ENCODE results near the gene DAPK1.

DAPK1 gene

DNA sequence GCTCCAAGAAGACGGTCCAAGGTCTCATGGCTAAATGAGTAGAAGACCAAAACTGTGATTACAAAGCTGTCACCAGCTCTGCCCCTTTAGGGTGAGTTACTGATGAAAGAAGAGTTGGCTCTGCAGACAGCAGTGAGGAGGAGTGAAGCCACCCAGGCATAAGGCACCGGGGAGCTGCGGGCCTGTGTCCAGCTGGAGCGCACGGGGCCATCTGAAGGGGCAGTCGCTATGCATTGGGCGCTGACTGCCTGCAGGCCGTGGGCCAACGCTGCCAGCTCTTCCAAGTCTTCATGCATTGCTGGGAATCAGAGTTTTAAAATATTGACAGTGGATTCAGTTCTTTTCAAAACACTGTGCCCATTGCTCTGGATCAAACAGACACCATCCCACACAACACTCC, 70.3 kb downstream of the DAPK1 start:
- no peak for DNase-seq (ENCODE audit: low read depth, low spot score)

DNA sequence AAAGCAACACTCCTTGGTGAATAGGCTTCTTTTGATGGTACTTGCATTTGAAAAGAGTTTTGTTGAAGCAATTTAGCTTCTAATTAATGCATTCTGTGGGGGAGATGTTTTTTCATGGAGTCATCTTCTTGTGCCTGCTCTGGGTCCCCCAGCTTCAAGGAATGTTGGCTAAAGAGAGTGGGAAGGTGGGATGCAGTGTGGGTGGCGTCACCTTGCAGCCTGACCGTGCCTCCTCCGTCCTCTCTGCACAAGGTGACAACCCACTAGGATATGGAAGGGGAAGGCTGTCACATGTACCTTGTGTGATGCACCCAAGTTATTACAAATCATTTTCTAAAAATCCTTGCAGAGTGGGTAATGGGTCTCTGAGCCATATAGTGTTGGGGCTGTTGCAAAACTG, 70.7 kb downstream of the DAPK1 start:
- no peak for DNase-seq (ENCODE audit: low read depth, low spot score)

DNA sequence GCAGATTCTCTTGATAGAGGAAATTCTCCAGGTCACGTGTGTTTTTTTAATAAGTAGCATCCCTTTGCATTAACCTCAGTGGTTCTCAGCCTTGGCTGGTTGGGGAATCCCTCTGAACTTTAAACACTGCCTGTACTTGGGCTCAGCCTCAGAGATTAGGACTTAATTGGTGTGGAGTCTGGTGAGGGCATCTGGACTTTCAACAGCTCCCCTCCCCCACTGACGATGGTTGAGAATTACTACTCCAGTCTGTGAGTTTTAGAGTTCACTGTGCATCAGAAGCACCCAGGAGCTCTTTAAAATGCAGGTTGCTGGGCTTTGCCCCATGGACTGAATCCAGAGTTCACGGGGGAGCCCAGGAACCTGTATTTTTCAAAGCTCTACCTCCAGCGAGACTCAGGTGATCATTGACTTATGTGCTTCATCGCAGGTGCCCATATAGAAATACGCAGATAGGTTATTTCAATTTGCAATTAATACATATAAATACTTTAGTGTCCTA, 71.4 kb downstream of the DAPK1 start:
- DNase-seq (ENCODE audit: low read depth, low spot score) = peak; percentile 70

DNA sequence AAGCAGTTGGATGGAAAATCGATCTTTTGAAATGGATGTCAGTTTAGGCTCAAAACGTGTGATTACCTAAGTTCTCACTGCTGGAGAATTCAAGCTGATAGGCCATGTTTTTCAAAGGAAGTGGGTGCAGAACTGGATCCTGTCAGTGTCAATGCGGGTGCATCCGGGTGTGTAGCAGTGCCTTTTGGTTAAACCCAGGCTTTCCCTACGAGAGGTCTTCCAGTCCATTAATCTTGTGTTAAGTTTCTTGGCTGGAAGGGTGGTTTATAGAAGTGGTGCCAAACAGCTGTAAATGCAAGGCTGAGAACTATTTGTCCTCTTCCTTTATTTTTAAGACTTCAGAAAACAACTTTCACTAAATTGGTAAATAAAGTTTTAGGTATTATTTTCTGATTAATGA, 71.9 kb downstream of the DAPK1 start:
- peak; percentile 37 for DNase-seq (ENCODE audit: low read depth, low spot score)

DNA sequence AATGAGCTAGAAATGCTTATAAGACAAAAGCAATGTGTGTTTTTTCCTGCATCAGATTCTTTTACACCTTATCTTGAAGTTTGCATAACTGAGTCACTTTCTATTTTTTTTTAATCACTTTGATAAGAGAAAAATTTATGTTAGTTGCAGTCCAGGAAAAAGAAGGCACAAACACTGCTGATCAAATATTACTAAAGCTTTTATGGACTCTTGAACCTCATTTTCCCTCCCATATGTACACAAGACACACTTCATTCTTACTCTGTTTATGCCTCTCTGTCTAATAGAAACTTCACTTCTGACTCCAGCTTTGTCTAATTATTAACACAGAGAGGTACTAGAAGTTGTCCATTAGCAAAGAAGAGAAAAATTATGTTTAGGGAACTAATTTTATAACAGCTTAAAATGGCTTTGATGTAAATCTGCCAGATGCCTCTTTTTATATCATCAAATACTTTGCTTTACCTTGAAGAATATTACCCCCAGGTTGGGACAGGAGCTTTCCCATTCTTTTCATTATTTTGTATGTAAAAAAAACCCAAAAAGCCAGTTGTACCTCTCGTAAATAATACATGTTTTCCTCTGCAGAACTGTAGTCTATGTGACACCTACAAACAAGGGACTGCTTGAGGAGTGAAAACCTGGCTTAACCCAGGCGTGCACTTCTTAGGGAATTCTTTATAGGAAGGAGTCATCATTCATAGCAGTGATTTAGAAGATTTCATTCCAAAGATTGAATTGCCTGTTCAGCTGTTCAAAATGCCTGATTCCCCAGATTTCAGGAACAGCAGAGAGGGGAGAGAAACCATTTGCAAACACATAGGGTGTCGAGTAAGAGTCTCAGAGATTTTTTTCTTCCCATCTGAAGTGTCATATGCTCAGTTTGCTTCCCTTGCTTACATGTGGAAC, 72.6 kb downstream of the DAPK1 start:
- no peak for DNase-seq (ENCODE audit: low read depth, low spot score)

DNA sequence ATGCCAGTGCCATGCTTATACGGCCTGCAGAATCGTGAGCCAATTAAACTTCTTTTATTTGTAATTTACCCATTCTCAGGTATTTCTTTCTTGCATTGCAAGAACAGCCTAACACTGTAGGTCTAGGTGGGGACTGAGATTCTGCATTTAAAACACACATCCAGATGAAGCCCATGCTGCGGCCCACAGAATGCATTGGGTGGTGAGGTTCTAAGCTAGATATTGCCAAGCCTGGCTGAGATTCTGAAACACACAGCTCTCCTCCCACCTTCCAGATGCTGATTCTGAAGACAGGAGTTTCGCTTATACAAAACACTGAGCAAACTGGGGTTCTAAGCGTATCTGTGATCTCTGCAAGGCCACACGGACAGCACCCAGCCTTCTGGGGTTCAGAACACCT, 75.1 kb downstream of the DAPK1 start:
- DNase-seq (ENCODE audit: low read depth, low spot score) = no peak

DNA sequence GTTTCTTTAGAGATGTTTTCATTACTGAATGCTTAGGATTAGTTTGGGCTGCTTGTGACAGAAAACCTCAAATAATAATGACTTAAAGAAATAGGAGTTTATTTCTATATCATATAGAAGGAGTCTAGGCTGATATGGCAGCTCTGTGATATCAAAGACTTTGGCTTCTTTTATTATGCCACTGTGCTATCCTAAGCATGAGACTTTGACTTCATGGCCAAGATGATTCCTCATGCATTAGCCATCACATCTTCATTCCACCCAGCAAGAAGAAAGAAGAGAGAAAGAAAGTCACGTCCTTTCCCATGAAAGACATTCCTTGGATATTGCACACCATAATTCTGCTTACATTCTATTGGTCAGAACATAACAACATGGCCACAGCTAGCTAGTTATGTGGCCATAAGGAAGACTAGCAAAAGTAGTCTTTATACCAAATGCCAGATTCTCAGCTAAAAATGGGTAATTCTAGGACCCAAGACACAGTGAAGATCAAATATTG, 76.2 kb downstream of the DAPK1 start:
- DNase-seq (ENCODE audit: low read depth, low spot score) = no peak

DNA sequence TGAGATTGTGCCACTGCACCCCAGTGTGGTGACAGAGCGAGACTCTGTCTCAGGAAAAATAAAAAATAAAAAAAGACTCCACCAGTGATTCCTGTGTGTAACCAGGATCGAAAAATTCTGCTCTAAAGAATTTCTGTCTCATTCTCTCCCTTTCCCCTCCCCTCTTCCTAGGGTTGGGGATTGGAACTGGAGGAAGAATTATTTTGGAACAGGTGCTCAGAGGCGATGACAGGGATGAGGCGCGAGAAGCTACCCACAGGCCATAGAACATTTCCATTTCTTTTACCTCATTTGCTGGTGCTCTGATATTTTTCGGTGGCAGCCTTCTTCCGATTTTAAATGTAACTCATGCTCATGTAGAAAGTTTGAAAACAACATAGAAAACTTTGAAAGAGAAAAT, 80.1 kb downstream of the DAPK1 start:
- DNase-seq (ENCODE audit: low read depth, low spot score) = no peak

DNA sequence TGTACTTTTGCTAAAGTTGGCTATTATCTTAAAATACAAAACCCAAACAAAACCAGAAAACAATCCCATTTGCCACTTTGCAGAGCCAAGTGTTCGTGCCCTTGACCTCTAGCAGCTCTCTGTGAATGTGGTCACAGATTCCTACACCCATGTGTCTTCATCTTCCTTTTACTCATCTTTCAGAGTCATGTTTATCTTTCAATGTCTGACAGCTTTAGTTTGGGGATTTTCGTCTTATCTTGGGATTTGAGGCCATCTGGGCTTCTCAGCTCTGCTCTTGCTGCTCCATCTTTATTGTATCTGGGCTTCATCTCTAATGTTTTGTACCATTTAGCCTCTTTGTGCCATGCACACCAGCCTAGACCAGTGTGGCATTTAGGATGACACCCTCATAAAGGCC, 81.0 kb downstream of the DAPK1 start:
- no peak for DNase-seq (ENCODE audit: low read depth, low spot score)

DNA sequence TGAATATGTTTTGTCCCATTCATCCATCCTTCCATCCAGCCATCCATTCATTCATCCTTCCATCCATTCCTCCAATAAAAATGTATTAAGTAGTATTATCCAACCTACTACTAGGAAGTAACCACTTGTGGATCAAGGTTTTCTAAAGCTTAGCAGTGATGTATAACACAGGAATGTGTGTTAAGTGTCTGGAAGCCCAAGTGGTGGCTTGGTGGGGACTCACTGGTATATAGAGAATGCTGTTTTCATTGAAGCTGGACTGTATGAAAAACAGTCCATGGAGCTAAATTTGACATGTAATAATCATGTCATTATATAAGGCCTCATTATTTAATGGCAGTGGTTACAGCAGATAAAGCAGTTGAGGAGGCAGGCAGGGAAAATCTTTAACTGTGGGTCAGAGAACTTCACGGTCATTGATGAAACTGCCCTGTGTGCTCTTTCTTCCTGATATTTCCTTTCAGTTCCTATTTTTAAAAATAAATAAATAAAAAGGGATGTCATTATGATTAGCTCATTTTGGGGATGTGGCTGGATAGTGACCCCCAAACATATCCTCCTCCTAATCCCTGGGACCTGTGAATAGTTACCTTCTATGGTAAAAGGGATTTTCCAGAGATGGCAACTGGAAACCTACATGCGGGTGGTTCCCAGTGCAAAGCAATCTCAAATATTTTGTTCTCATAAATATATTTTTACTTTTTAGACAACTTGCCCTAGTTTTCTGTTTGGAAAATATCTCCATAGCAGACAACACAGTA, 82.3 kb downstream of the DAPK1 start:
- no peak for DNase-seq (ENCODE audit: low read depth, low spot score)

DNA sequence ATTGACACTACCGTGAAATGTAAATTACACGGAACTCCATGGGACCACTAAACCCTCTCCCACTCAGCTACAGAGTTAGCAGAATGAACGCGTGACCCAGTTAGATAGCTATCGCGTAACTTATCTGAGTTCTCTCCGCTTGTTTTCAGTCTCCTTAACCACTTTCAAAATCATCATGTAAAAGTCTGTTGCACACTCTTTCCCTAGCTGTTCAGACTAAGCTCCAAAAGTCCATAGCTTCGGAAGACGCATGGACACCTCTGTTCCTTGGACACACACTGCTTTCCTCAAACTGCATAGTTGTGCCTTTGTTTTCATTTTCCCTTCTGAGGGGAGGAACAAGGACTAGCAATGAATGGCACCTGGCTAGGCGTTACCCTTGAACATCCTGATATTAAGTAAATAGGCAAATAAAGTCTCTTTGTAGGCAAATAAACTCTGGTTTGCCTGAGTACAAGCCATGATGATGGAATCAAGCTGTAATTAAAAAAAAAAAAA, 83.3 kb downstream of the DAPK1 start:
- DNase-seq (ENCODE audit: low read depth, low spot score) = no peak

DNA sequence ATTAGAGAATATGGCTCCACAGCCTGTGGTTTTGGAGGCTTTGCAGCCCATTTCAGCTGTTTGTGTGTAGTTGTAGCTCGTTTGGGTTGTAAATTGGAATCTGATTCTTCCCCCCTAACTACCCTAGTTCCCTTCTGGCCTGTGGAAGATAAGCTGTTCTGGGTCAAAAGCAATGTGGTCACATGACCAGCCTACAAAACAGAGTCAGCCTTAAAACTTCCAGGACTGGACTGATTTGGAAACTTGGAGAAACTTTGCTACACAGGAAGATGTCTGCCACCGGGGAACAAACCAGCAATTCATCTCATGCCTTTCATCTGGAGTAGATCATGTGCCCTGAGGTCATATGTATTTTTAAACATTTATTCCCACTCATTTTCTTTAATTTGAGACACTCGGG, 83.8 kb downstream of the DAPK1 start:
- DNase-seq (ENCODE audit: low read depth, low spot score) = no peak

DNA sequence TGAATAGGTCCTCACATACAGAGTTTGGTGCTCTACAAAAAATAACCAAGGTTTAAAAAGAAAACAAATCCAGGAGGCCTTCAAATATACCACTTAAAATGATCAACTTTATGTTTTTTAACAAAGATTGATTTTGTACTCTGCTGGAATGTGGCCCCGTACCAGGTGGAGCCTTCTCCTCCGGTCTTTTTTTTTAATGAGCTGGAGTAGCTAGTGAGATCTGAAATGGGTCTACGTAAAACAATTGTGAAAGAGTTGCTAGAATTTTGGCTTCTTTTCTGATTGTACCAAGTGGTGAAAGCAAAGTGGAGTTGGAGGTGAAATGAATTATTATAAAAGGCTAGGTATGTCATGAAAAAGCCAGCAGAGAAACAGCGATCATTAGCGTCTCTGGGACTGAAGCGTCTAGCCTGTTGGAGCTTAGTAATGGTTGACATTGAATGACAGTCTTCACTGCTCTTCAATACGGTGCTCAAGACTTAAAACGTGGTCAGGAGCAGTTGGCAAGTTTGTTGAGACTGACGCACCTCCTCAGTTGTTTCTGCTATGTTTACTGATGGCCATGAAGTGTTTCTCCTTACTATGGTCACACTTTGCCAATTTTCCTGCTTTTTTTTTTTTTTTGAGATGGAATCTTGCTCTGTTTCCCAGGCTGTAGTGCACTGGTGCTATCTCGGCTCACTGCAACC, 84.4 kb downstream of the DAPK1 start:
- DNase-seq (ENCODE audit: low read depth, low spot score) = no peak

DNA sequence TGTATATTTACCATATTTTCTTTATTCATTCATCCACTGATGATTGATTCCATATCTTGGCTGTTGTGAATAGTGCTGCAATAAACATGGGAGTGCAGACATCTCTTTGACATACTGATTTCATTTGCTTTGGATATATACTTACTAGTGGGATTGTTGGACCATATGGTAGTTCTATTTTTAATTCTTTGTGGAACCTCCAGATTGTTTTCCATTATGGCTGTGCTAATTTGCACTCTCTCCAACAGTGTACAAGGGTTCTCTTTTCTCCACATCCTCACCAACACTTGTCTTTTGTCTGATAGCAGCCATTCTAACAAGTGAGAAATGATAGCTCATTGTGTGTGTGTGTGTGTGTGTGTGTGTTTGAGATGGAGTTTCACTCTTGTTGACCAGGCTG, 86.7 kb downstream of the DAPK1 start:
- no peak for DNase-seq (ENCODE audit: low read depth, low spot score)

DNA sequence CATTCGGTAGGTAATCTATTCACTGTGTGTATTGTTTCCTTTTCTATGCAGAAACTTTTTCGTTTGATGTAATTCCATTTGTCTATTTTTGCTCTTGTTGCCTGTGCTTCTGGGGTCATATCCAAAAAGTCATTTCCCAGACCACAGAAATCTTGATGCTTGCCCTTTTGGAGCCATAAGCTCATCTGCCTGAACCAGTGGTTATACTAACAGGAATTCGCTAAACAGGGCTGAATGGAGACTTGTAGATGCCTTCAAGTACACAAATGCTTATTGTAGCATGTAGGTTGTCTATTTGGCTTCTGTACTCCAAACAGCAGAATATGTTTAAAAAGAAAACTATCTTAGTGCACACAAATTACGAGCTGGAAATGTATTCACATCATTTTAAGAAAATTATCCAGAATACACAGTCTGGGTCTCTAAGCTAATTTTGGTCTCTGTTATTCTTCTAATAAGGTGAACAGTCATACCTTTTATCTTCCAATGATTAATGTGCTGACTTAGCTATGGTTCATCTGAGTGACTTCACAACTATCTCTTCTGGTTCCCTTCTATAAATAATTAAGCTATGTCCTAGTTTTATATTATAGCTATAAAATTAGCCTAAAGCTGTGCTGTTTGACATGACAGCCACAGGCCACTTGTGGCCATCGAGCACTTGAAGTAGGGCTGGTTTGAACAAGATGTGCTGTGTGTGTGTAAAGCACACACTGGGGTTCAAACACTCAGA, 87.6 kb downstream of the DAPK1 start:
- no peak for DNase-seq (ENCODE audit: low read depth, low spot score)

DNA sequence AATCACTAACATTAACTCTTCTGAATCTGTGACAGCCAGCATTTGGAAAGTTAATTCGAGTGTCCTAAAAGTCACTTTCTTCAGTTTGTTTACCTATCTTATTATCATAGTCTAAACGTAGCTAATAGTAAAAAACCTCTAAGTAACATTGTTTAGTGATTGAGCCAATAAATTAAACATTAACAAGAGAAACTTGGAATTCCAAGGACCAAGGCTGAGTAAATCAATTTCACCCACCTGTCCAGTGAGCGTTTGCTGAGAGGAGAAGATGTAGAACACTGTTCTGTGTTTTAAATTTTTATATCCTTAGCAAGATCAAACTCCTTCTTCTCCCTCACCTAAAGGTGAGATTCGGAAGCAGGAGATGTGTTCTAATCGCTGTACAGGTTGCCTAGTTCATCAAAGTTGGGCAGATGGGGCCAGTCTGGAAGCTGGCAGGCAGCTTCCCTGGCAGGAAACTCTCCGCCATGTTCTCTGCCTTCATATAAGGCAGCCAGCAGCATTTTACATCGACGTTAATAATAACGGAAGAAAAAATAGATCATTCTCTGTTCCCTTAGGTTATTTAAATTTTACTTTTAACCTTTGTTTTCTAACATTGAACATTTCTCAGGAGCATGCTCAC, 89.2 kb downstream of the DAPK1 start:
- DNase-seq (ENCODE audit: low read depth, low spot score) = no peak

DNA sequence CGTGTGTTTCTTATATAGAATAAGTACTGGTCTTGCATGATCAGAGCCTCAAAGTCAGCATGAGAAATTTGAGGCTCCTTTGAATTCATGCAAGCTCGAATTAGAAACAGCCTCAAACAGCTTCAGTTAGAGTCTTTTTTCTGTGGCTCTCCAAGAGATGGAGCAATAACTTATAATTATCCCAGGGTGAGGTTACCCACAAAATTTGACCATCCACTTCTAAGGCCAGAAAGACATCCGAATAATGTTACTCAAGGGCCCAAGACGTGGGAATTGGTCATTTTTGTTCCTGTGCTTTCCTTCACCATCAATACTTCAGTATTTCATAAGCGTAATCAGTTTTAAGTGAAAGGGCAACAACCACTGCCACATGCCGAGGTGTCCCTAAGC, 89.7 kb downstream of the DAPK1 start:
- no peak for DNase-seq (ENCODE audit: low read depth, low spot score)

DNA sequence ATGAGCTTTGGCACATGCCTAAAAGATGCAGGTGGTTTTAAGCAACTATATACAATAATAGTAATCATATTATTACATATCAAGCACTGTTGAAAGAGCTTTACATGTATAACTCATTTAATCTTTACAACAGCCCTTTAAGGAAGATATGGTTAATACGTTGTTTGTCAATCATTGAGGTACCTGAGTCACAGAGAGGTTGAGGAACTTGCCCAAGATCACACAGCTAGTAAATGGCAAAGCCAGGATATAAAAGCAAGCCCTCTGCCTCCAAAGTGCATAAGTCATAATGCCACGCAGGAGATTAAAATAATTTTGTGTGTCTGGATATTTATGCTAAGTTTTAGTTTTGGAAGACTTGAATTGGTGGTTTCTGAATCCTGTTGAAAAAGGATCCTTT, 90.2 kb downstream of the DAPK1 start:
- no peak for DNase-seq (ENCODE audit: low read depth, low spot score)

DNA sequence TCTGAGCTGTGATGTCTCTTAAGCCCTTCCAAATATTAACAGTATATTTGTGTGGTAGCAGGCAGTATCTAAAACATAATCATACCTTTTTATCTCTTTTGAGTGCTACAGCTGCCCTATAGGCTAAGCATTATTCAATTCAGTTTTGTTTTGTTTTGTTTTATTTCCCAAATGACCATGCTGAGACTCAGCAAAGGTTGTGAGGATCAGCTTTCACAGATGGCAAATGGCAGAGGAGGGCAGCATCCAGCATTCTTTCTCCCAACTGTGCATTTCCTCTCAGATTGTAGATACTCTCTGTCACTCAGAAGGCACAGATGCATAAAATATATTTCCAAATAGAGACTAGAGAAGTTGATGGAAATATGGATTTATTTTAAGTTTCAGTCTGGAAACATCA, 90.7 kb downstream of the DAPK1 start:
- DNase-seq (ENCODE audit: low read depth, low spot score) = no peak

DNA sequence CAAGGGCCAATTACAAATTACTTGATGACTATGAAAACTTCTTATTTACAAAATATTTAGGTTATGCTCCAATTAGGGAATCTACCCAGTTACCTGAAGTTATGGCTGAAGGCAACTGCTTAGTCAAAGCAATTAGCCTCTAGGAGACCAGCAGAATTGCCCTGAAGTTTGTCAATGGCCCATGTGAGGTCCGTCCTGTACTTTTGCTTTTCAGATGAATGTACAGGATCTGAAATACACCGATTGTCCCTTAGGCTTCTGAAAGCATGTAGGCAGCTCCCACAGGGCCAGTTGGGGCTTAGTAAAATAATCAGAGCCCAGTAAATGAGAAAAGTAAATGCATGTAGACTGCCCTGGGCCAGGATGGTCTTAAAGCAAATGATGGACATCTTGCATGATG, 93.3 kb downstream of the DAPK1 start:
- no peak for DNase-seq (ENCODE audit: low read depth, low spot score)
